CD1c-positive myeloid dendritic cell (primary cell): Measurements from ENCODE around the gene GBF1.

Experiments
- DNase-seq: peaks from one replicate; pipeline ENCODE4 v3.0.0-alpha.2; 2016; ENCODE audit errors: extremely low spot score

GBF1 gene

GRCh38 chr10:102394079-102394800 lies 148.9 kb downstream of the GBF1 start:
- DNase-seq, result peak; percentile 99

GRCh38 chr10:102394801-102395399 lies 149.6 kb downstream of the GBF1 start:
- DNase-seq, result peak; percentile 58

GRCh38 chr10:102395400-102396316 lies 150.3 kb downstream of the GBF1 start, which contains the start of gene NFKB2:
Gene NFKB2, plus strand, starts transcription at chr10:102395705. Its CDS starts 255 bp downstream, at chr10:102395960.
- peak; percentile 97 for DNase-seq

GRCh38 chr10:102396317-102396650 lies 151.0 kb downstream of the GBF1 start:
- no peak for DNase-seq

GRCh38 chr10:102396730-102397151 lies 151.4 kb downstream of the GBF1 start:
- no peak for DNase-seq

- no peak for DNase-seq
Observed at GRCh38 chr10:102397222-102398171, 152.2 kb downstream of the GBF1 start.

- no peak for DNase-seq
Observed at GRCh38 chr10:102398172-102399020, 153.1 kb downstream of the GBF1 start.

GRCh38 chr10:102399217-102400021 lies 154.1 kb downstream of the GBF1 start:
- DNase-seq, result peak; percentile 94

- no peak for DNase-seq
Observed at GRCh38 chr10:102400076-102400475, 154.7 kb downstream of the GBF1 start.

- no peak for DNase-seq
Observed at GRCh38 chr10:102400598-102401341, 155.4 kb downstream of the GBF1 start.

- no peak for DNase-seq
Observed at GRCh38 chr10:102401342-102401654, 156.0 kb downstream of the GBF1 start.

- DNase-seq, result no peak
Observed at GRCh38 chr10:102401735-102402511, 156.6 kb downstream of the GBF1 start.

- no peak for DNase-seq
Observed at GRCh38 chr10:102402512-102402896, 157.2 kb downstream of the GBF1 start.

GRCh38 chr10:102403115-102403514 lies 157.8 kb downstream of the GBF1 start:
- DNase-seq, result no peak

GRCh38 chr10:102404361-102405107 lies 159.2 kb downstream of the GBF1 start:
- DNase-seq, result no peak

- no peak for DNase-seq
Observed at GRCh38 chr10:102405108-102405571, 159.8 kb downstream of the GBF1 start.

GRCh38 chr10:102405632-102406031 lies 160.3 kb downstream of the GBF1 start:
- DNase-seq, result no peak
